ENCODE data around the gene ATP2A1.
"Not testable (repeated sequence)": the region's sequence is repeated elsewhere in the genome, so short reads cannot be mapped to it uniquely, and the experiment has no call there.

Gene ATP2A1

GRCh38 chr16:28883221-28883996 is 5.1 kb downstream of the ATP2A1 start:
- no peak for DNase-seq

GRCh38 chr16:28884045-28884444 is 5.8 kb downstream of the ATP2A1 start:
- no peak for DNase-seq

DNA sequence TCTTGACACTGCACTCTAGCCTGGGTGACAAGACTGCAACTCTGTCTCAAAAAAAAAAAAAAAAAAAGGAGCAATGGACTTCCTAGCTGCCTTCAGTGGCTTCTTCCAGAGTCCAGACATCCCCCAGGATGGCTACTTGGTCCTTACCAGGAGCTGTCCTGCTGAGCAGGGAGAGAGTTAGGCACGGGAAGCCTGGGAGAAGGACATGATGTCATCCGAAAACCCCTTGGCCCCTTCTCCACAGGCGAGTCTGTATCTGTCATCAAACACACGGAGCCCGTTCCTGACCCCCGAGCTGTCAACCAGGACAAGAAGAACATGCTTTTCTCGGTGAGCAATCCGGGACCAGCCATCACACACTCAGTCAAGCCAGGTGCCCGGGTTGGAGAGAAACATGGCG is 8.7 kb downstream of the ATP2A1 start:
- DNase-seq: no peak

DNA sequence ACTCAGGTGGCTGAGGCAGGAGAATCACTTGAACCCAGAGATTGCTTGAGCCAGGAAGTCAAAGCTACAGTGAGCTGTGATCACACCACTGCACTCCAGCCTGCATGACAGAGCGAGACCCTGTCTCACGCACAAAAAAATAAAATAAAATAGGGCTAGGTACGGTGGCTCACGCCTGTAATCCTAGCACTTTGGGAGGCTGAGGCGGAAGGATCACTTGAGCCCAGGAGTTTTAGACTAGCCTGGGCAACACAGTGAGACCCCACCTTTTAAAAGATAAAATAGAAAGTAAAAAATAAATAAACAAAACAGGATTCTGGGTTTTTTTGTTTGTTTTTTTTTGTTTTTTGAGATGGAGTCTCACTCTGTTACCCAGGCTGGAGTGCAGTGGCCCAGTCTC is 12.1 kb downstream of the ATP2A1 start:
- DNase-seq: not testable (repeated sequence)

DNA sequence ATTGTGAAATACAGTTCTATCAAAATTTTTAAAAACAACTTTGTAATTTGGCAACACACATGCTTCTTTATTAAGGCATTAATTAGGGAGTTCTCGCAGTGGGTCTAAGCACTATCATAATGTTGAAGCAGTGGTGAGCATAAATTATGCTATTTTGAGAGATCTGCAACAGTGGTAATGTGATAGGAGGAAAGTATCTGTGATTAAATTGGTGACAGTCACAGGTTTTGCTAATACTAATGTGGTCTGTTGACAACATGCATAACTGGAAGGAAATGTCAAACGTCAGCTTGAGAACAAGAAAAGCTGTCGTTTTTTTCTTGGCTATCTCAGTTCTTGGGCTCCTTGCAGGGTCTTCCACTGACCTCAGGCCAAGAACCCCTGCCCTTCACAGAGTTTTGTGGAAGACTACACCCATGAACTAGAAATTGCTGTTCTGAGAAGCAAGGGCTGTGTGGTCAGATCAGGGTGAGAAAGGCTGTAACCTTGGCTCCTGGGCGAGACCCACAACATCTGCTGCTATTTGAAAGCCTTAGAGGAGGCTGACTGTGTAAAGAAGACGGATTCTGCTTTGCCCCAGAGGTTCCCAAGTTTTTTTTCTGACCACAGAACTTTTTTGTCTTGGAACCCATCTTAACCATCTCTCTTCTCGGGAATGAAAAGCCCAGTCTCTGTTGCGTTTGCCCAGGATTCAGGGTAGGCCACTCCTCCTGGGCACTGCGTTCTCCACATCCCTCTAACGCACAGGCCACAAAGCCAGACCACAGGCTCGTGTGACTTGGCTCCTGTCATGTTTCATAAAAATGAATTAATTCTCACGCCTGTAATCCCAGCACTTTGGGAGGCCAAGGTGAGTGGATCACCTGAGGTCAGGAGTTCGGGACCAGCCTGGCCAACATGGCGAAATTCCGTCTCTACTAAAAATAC is 13.9 kb downstream of the ATP2A1 start:
- no peak for DNase-seq

GRCh38 chr16:28893291-28893690 is 15.0 kb downstream of the ATP2A1 start:
- DNase-seq: no peak

GRCh38 chr16:28895609-28896008 is 17.3 kb downstream of the ATP2A1 start:
- DNase-seq: no peak

DNA sequence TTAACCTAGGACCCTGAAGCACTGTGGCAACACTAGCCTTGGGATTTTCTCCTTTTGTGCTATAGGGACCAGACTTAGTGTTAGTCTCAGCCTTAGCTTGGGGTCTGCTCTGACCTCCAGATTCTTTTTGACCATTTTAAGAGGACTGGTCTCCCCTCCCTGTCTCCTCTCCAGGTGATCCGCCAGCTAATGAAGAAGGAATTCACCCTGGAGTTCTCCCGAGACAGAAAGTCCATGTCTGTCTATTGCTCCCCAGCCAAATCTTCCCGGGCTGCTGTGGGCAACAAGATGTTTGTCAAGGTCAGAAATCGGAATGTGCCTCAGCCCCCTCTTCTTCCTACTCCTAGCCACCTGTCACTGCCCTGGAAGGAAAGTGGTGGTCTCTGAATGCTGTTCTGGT is 19.5 kb downstream of the ATP2A1 start:
- DNase-seq: no peak

DNA sequence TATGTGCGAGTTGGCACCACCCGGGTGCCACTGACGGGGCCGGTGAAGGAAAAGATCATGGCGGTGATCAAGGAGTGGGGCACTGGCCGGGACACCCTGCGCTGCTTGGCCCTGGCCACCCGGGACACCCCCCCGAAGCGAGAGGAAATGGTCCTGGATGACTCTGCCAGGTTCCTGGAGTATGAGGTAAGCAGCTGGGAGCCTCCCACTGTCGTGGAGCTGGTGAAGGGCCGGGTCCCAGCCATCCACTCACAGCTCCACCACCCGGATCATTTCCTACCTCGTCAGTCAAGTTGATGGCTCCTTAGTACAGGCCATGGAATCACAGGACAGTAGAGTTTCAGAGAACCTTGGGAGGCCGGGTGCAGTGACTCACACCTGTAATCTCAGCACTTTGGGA is 20.0 kb downstream of the ATP2A1 start:
- DNase-seq: no peak

DNA sequence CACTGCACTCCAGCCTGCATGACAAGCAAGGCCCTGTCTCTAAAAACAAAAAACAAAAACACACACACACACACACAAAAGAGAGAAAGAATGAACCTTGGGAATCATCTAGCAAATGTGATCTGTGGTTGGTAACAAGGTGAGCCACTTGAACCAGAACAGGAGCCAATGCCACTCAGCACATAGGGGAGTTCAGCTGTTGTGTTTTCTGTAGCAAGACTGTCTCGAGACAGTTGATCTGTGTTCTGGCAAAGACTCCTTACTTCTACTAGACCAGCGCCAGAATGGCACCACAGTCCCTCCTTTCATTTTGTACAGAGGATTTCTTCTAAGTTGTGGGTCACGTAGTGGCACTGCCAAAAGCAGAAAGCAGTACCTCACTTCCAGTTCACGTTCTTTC is 20.7 kb downstream of the ATP2A1 start:
- DNase-seq: no peak

DNA sequence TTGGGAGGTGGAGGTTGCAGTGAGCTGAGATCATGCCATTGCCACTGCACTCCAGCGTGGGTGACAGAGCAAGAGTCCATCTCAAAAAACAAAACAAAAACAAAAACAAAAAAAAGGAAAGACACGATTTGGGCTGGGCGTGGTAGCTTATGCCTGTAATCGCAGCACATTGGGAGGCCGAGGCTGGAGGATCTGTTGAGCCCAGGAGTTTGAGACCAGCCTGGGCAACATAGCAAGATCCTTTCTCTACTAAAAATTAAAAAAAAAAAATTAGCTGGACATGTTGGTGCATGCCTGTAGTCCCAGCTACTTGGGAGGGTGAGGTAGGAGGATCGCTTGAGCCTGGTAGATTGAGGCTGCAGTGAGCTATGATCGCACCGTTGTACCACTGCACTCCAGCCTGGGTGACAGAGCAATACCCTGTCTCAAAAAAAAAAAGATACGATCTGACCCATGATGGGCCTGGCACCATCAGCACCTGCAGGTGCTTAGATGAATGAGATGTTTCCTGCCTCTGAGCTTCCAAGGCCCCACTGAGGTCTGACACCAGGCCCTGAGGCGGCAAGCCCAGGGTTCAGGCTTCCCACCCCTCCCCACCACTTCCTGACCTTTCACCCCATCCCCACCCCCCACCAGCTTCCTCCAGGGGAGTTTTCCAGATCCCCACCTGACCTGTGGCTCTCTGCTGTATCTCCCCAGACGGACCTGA is 21.7 kb downstream of the ATP2A1 start:
- no peak for DNase-seq

DNA sequence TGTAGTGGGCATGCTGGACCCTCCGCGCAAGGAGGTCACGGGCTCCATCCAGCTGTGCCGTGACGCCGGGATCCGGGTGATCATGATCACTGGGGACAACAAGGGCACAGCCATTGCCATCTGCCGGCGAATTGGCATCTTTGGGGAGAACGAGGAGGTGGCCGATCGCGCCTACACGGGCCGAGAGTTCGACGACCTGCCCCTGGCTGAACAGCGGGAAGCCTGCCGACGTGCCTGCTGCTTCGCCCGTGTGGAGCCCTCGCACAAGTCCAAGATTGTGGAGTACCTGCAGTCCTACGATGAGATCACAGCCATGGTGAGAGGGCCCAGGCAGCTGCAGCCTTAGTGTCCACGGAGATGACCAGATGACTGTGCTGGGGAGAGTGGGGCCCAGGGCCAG is 22.3 kb downstream of the ATP2A1 start:
- no peak for DNase-seq

DNA sequence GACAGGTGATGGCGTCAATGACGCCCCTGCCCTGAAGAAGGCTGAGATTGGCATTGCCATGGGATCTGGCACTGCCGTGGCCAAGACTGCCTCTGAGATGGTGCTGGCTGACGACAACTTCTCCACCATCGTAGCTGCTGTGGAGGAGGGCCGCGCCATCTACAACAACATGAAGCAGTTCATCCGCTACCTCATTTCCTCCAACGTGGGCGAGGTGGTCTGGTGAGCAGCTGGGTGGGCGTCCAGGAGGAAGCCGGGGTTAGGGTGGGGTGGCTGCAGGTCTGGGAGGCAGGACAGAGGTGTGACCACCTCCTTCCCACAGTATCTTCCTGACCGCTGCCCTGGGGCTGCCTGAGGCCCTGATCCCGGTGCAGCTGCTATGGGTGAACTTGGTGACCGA is 23.6 kb downstream of the ATP2A1 start:
- no peak for DNase-seq

- no peak for DNase-seq
Measured at GRCh38 chr16:28902909-28903308, 24.6 kb downstream of the ATP2A1 start.

DNA sequence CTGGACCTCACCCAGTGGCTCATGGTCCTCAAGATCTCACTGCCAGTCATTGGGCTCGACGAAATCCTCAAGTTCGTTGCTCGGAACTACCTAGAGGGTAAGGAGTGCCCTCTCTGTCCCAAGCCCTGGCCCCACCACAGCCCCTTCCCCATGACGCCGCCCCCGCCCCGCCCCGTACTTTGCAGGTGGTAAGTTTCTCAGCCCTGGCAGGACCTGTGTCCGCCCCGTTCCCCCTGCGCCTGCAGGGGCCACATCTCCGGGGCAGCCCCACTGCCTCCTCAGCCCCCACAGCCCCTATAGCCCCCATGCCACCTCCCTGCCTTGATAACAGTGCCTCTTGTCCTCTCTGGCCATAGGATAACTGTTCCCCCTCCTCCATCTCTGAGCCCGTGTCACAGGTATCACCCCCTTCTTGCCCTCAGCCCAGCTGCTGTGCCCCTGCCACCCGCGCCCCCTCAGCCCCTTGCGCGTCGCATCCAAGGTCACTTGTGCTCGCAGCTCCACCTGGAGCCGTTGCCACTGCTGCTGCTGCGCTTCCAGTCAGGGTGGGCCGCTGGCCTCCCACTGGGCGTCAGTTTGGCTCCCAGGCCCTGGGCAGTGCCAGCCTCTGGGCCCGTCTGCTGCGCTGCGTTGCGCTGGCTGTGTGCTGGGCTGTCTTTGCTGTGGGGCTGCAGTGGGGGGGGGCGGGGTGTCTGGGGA is 25.2 kb downstream of the ATP2A1 start:
- no peak for DNase-seq

- DNase-seq: no peak
Measured at GRCh38 chr16:28904363-28904762, 26.1 kb downstream of the ATP2A1 start.

DNA sequence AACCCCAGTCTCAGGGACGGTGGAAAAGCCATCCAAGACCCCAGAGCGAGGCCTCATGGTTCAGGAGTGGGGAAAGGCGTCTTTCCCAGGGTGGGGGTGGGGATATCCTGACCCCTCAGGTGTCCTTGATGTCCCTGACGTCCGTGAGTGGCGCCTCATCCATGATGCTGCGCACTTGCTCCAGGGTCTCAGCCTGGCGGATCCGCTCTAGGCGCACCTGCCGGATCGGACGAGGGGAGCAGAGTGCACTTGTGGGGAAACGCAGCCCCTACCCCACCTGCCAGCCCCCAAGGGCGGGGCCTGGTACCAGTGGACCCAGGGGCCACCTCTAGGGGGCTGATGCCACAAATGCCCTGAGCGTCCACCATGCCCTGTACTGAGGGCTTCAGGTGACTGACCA is 26.5 kb downstream of the ATP2A1 start:
- DNase-seq: no peak

GRCh38 chr16:28905229-28905754 is 27.0 kb downstream of the ATP2A1 start:
- DNase-seq: no peak

- DNase-seq: no peak
Measured at GRCh38 chr16:28905800-28906372, 27.6 kb downstream of the ATP2A1 start.

- no peak for DNase-seq
Measured at GRCh38 chr16:28910086-28911031, 32.1 kb downstream of the ATP2A1 start.

- DNase-seq: no peak
Measured at GRCh38 chr16:28912558-28912957, 34.3 kb downstream of the ATP2A1 start.
